Motor neuron (in vitro differentiated cells): ENCODE measurements around the gene HSPB3. TPM values are rescaled to one million over a fixed set of nuclear protein-coding genes. Genes with fewer than 3 reads are reported as not detected.
"Not testable (repeated sequence)": the region's sequence is repeated elsewhere in the genome, so short reads cannot be mapped to it uniquely, and the experiment has no call there.

ENCODE experiments used
- ATAC-seq, 8 experiments: fragments of 200-7000 bp; cut with Tn5 transposase; replicated peaks in 6 of 8; 2 replicates each; pipeline ENCODE4 v1.8.0; 2021; ENCODE audit warnings: mild to moderate bottlenecking in 8 of 8, moderate library complexity in 8 of 8
- H3K27ac ChIP-seq, 2 donors: fragments of 250-450 bp; sonication (Bioruptor Pico); 2 replicates each; pipeline ENCODE4 v1.9.0; 2021; ENCODE audit warnings: antibody characterized with exemption in 2 of 2, mild to moderate bottlenecking in 2 of 2, moderate library complexity in 1 of 2
- H3K4me1 ChIP-seq, 2 donors: fragments of 250-450 bp; sonication (Bioruptor Pico); replicated peaks in 1 of 2; 2 replicates each; pipeline ENCODE4 v1.6.1; 2021; ENCODE audit warnings: antibody characterized with exemption in 2 of 2, mild to moderate bottlenecking in 2 of 2, moderate library complexity in 1 of 2
- H3K4me3 ChIP-seq, 5 donors: fragments of 250-450 bp; sonication (Bioruptor Pico); 2 replicates each; pipeline ENCODE4 v1.9.0; 2021; ENCODE audit warnings: antibody characterized with exemption in 5 of 5, mild to moderate bottlenecking in 5 of 5, moderate library complexity in 4 of 5
- WGBS, 10 experiments: fragments of 450-650 bp; shearing (Covaris generic); methylation state at CpG; one replicate each; pipeline ENCODE4 v1.0.0; 2022; 5-methylcytosine and 5-hydroxymethylcytosine counted together
- in situ Hi-C, 9 experiments: fragments of 400-800 bp; cut with MboI; loops; one replicate each; pipeline ENCODE4 v1.15.0; 2021; ENCODE audit warnings: low sequenced_read_pairs in 9 of 9, low pct_unique_long_range_greater_than_20kb in 2 of 9; ENCODE audit not compliant: unreplicated experiment in 9 of 9
- total RNA-seq, 8 experiments: library from RNA; unstranded; fragments of 300-600 nt; gene quantifications; 2 replicates each; pipeline versions ENCODE4 v1.2.3 to v1.2.4, GENCODE V29; 2022

Gene HSPB3
- 10 to 100 TPM in 1 of 8 experiments, 1 to 10 TPM in 1, under 1 TPM in 2, not detected in 4; 0.43 to 10.8 (median 3.8) TPM for total RNA-seq

GRCh38 chr5:54455413-54456157 lies at the start of gene HSPB3:
Gene HSPB3 (plus strand): TSS chr5:54455699. CDS start chr5:54455790, 91 bp downstream.
- ATAC-seq: peak; percentile 29 to 92 (median 36)
- in situ Hi-C loops: no loop called here
- WGBS, 10 experiments: 0 to 100% (median 88%) methylated on average over 2 to 14 of the region's 18 CpGs
- Histone ChIP-seq H3K4me3 (no peak within 1 kb of the TSS), H3K4me1 (no peaks in the 10 kb centered on the region), H3K27ac (no peak within 1 kb of the TSS)

DNA sequence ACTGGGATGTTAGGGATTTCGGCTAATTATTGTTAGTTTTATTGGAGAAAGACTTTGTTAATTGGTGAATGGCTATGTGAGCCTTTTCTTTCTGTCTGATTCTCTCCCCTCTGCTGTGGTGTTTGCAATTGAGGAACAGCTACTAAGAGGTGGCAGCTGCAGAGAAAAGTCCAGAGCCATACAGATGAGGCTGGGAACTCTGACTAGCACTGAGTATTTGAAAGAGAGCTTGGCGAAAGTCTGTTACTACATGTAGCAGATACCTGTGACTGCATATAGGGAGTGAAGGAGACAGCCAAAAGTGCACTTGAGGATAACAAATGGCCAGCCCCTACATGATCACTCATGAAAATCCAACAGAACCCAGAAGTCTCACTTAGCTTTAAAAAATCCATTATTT lies 44.3 kb upstream of the HSPB3 start:
- H3K4me3 ChIP-seq: no peak overlapping the region
- in situ Hi-C loops: loop anchor here in 1 of 9 experiments (25.0 kb wide), 1 partner anchor 99 kb away; the partner anchor contains the start of gene ARL15
- no peaks in the 10 kb centered on the region for H3K4me1 ChIP-seq
- WGBS, 10 experiments: 57 to 100% (median 86%) methylated on average over 1 to 2 of the region's 2 CpGs; no CpG with 5 or more reads in 2 of the 10 experiments
- H3K27ac ChIP-seq: no peak overlapping the region
- no peak for ATAC-seq

DNA sequence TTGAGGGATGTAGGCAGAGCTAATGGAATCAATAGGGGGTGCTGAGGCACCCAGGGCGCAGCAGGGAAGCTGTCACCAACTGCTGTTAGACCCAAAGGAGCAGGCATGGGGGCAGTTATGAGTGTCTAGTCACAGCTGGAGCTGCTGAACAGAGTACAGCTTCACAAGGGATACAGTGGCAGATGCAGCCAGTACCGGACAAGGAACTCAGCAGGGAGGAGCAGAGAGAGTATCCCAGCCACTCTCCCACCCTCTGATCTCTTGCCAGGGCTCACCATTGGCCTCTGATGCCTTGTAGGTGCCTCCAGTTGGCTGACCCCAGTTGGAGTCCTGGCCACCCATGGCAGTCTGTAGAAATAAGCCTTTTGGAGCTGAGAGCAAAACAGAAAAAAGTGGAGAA lies 42.6 kb upstream of the HSPB3 start:
- no peak overlapping the region for H3K27ac ChIP-seq
- no peaks in the 10 kb centered on the region for H3K4me1 ChIP-seq
- in situ Hi-C loops: loop anchor here in 1 of 9 experiments (25.0 kb wide), 1 partner anchor 101 kb away; the partner anchor contains the start of gene ARL15
- no peak overlapping the region for H3K4me3 ChIP-seq
- no peak for ATAC-seq
- WGBS, 10 experiments: 67 to 100% (median 79%) methylated on average over 1 to 2 of the region's 2 CpGs; no CpG with 5 or more reads in 4 of the 10 experiments

GRCh38 chr5:54415147-54415546 lies 40.4 kb upstream of the HSPB3 start:
- Histone ChIP-seq H3K4me3 (no peak overlapping the region), H3K4me1 (no peaks in the 10 kb centered on the region), H3K27ac (no peak overlapping the region)
- ATAC-seq: peak in 2 of 8 experiments; percentile 5 to 9
- in situ Hi-C loops: loop anchor here in 1 of 9 experiments (25.0 kb wide), 1 partner anchor 103 kb away; the partner anchor contains the start of gene ARL15
- WGBS, 10 experiments: 24 to 97% (median 56%) methylated on average over 2 to 3 of the region's 3 CpGs; no CpG with 5 or more reads in 4 of the 10 experiments

GRCh38 chr5:54415896-54416601 lies 39.5 kb upstream of the HSPB3 start:
- Histone ChIP-seq H3K4me3 (no peak overlapping the region), H3K27ac (no peak overlapping the region), H3K4me1 (no peaks in the 10 kb centered on the region)
- peak in 3 of 8 experiments; percentile 77 to 94 (median 79) for ATAC-seq
- in situ Hi-C loops: loop anchor here in 1 of 9 experiments (25.0 kb wide), 1 partner anchor 104 kb away; the partner anchor contains the start of gene ARL15

DNA sequence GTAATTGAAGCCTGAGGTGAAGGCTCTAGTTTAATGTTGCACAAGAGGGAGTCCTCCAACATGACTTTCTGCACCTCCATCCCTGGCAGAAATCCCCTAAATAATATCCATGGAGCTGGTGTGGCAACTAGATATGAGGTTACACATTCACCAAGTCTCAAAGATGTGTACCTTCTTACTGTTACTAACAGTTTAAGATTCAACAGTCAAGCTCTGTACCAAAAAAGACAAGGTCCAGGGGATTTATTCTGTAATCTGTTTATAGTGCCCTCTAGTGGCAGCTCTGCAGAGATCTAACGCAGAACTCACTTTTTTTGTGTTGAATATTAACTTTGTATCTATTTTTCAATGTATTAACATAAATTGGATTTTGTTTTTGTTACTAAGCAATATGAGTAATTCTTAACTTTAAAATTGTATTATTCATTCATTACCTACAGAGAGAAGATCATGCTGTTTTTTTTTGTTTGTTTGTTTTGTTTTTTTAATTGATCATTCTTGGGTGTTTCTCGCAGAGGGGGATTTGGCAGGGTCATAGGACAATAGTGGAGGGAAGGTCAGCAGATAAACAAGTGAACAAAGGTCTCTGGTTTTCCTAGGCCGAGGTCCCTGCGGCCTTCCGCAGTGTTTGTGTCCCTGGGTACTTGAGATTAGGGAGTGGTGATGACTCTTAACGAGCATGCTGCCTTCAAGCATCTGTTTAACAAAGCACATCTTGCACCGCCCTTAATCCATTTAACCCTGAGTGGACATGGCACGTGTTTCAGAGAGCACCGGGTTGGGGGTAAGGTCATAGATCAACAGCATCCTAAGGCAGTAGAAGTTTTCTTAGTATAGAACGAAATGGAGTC lies 35.7 kb upstream of the HSPB3 start:
- H3K4me3 ChIP-seq, H3K4me1 ChIP-seq, H3K27ac ChIP-seq: not testable (repeated sequence)
- 0 to 74% (median 46%) methylated on average over 1 to 7 of the region's 10 CpGs; no CpG with 5 or more reads in 1 of the 10 experiments for WGBS, 10 experiments
- in situ Hi-C loops: loop anchor here in 1 of 9 experiments (10.0 to 25.0 kb wide), 2 partner anchors 107 to 165 kb away; partner anchors contain the start of gene ARL15
- peak in 3 of 8 experiments; percentile 10 to 38 (median 18) for ATAC-seq

DNA sequence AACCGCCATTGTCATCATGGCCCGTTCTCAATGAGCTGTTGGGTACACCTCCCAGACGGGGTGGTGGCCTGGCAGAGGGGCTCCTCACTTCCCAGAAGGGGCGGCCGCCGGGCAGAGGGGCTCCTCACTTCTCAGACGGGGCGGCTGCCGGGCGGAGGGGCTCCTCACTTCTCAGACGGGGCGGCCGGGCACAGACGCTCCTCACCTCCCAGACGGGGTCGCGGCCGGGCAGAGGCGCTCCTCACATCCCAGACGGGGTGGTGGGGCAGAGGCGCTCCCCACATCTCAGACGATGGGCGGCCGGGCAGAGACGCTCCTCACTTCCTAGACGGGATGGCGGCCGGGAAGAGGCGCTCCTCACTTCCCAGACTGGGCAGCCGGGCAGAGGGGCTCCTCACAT lies 35.0 kb upstream of the HSPB3 start:
- in situ Hi-C loops: loop anchor here in 1 of 9 experiments (10.0 to 25.0 kb wide), 2 partner anchors 108 to 166 kb away; partner anchors contain the start of gene ARL15
- WGBS, 10 experiments: no CpG with 5 or more reads among the region's 30 CpGs
- not testable (repeated sequence) for H3K4me1 ChIP-seq, ATAC-seq, H3K4me3 ChIP-seq, H3K27ac ChIP-seq

DNA sequence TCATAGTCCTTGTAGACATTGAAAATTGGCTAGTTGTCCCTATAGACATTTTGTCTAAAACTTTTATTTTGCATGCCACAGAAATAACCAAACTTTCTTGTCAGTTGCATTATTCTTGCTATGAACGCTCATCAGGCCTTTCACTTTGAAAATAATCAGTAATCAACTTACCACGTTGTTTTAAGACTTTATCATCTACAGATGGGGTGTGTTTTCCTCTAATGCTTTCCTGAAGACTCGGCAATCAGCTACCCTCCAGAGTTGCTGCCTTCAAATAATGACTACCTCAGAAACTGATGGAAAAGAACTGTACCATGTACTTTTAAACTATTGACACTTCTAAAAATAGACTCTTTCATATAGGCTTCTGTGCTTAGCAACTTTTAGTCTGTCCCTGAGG lies 33.5 kb upstream of the HSPB3 start:
- in situ Hi-C loops: loop anchor here in 1 of 9 experiments (10.0 to 25.0 kb wide), 2 partner anchors 110 to 167 kb away; partner anchors contain the start of gene ARL15
- ATAC-seq: no peak
- Histone ChIP-seq H3K4me3 (no peak overlapping the region), H3K4me1 (no peaks in the 10 kb centered on the region), H3K27ac (no peak overlapping the region)
- 27 to 100% (median 69%) methylated on average over 1 to 3 of the region's 3 CpGs; no CpG with 5 or more reads in 1 of the 10 experiments for WGBS, 10 experiments

- in situ Hi-C loops: loop anchor here in 1 of 9 experiments (10.0 kb wide), 1 partner anchor 170 kb away; no protein-coding TSS in a partner anchor
- ATAC-seq: no peak
- H3K4me1 ChIP-seq: no peaks in the 10 kb centered on the region
- H3K4me3 ChIP-seq: no peak overlapping the region
- WGBS, 10 experiments: 17 to 100% (median 83%) methylated on average over 1 to 2 of the region's 2 CpGs; no CpG with 5 or more reads in 3 of the 10 experiments
- no peak overlapping the region for H3K27ac ChIP-seq
These were observed 30.2 kb upstream of the HSPB3 start for GRCh38 chr5:54425258-54425657.

- H3K4me1 ChIP-seq: no peaks in the 10 kb centered on the region
- no peak overlapping the region for H3K4me3 ChIP-seq
- H3K27ac ChIP-seq: no peak overlapping the region
- no peak for ATAC-seq
- WGBS, 10 experiments: 40 to 100% (median 75%) methylated on average over 1 of the region's 1 CpG; no CpG with 5 or more reads in 3 of the 10 experiments
- in situ Hi-C loops: loop anchor here in 1 of 9 experiments (10.0 kb wide), 1 partner anchor 171 kb away; no protein-coding TSS in a partner anchor
These were observed 29.3 kb upstream of the HSPB3 start for GRCh38 chr5:54426209-54426608.

DNA sequence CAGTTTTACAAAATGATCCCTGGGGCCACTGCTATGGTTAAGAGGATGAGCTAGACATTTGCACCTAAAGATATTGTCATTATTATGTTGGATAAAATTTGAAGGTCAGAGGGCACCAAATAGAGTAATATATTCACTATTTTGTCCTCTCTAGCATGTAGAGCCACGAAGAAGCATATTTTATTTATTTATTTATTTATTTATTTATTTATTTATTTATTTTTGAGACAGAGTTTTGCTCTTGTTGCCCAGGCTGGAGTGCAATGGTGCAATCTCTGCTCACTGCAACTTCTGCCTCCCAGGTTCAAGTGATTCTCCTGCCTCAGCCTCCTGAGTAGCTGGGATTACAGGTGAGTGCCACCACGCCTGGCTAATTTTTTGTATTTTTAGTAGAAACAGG lies 20.8 kb upstream of the HSPB3 start:
- not testable (repeated sequence) for H3K4me1 ChIP-seq, ATAC-seq, H3K4me3 ChIP-seq, H3K27ac ChIP-seq
- in situ Hi-C loops: loop anchor here in 1 of 9 experiments (10.0 kb wide), 1 partner anchor 60 kb away; no protein-coding TSS in a partner anchor
- WGBS, 10 experiments: 0 to 100% (median 75%) methylated on average over 1 to 2 of the region's 2 CpGs
